ENCODE measurements around the gene CENPA.
A peak's percentile ranks its signal among the peaks of the same experiment; 100 is the strongest.
"Not testable (repeated sequence)": the region's sequence is repeated elsewhere in the genome, so short reads cannot be mapped to it uniquely, and the experiment has no call there.

CENPA gene

GRCh38 chr2:26785431-26786206 is at the start of gene CENPA:
Gene CENPA, plus strand, starts transcription at chr2:26786056. Its CDS starts 141 bp downstream, at chr2:26786197.
- peak; percentile 97 for DNase-seq (ENCODE audit: low spot score)

- no peak for DNase-seq (ENCODE audit: low spot score)
Observed at GRCh38 chr2:26737221-26737620, 48.6 kb upstream of the CENPA start.

DNA sequence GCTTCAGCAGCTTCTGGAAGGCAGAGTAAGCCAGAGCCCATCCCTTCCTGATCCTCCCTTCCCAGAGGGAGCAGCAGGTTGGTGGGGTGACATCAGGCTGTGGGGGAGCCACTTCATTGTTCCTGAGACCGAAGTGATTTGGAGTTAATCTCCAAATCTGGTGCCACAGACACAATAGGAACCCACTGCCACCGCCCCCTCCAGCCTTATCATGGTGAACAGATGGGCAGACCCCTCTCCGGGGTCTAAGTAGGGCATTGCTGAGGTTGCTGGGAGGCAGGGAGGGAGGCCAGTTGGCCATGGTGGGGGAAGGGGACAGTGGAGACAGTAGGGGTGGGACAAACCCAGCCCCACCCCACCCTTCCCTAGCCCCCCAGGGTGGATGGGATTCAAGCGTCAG is 47.4 kb upstream of the CENPA start:
- no peak for DNase-seq (ENCODE audit: low spot score)

DNA sequence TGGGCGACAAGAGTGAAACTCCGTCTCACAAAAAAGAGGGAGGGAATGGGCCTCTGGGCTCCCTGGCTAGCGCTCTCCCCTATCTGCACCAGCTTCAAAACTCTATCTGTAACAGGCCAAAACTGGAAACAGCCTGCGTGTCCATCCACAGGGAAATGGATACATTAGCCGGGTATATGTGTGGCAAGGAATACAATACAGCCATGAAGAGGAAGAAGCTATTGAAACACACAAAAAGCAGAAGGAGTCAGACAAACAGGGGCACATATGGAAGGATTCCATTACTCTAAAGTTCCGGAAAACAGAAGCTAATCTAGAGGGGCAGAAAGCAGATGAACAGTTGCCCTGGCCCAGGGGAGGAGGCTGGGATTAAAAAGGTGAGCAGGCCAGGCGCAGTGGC is 46.3 kb upstream of the CENPA start:
- no peak for DNase-seq (ENCODE audit: low spot score)

- no peak for DNase-seq (ENCODE audit: low spot score)
Observed at GRCh38 chr2:26740346-26740745, 45.5 kb upstream of the CENPA start.

GRCh38 chr2:26740890-26741302 is 45.0 kb upstream of the CENPA start:
- no peak for DNase-seq (ENCODE audit: low spot score)

DNA sequence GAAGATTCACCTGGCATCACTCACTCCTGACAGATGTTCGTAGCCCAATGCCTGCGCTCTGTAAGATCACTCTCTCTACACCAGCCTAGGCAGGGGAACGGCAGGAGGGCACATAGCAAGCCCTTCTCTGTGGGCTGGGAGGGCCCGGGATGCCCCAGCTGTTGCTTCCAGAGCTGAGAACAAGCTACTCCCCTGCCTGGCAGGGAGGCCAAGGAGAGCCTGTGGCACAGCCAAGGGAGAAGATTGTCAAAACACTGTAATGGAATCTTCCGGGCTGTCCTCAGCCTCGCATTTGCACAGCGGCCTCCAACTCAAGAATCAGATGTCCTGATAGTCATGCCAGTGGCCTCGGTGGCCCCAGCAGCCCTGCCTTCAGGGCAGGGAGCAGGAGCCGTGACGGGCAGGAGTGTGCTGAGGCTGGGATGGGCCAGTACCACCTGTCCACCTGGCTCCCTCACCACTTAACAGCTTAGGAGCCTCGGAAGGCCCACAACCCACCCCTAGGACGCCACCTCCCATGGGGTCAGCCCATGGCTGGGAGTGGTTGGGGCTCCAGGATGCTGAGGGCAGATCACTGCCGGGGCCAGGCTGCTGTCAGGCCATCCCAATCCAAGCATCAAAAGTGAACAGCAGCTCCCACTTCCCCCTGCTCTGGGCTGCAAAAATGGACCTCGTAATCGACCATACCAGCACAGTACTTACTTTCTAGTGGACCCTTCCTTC is 43.6 kb upstream of the CENPA start:
- no peak for DNase-seq (ENCODE audit: low spot score)

DNA sequence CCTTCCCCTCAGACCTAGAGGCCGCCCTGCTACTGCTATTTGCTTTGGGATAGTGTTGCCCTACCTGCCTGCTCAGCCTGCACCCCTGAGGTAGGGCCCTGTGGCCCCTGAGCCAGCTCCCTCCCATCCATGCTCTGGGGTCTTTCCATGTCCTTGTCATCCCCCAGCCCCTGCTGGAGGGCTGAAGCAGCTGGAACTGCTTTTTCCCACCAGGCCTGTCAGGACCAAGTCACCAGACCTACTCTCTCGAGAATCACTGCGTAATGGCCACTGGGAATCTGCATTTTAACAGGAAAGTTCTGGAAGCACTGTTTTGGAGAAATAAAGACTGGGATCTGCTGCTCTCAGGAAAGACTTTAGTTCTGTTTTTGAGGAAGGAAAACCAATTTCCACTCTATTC is 42.0 kb upstream of the CENPA start:
- DNase-seq (ENCODE audit: low spot score): no peak

DNA sequence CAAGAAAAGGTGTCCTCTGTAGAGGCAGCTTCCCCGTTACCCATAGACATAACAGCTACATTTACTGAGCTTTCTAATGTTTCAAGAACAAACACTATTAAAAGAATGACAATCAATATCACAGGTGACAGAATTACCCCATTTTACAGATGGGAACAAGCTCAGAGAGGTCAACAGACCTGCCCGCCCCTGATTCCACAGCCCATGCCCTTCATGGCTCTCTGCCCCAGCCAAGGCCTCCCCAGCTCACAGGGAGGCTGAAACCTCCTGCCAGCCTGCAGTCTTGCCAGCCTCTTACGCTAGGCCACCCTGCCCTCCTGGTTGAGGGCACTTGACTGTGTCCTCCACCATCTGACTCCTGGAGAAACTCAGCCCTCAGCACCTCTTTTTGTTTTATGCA is 40.9 kb upstream of the CENPA start:
- no peak for DNase-seq (ENCODE audit: low spot score)

DNA sequence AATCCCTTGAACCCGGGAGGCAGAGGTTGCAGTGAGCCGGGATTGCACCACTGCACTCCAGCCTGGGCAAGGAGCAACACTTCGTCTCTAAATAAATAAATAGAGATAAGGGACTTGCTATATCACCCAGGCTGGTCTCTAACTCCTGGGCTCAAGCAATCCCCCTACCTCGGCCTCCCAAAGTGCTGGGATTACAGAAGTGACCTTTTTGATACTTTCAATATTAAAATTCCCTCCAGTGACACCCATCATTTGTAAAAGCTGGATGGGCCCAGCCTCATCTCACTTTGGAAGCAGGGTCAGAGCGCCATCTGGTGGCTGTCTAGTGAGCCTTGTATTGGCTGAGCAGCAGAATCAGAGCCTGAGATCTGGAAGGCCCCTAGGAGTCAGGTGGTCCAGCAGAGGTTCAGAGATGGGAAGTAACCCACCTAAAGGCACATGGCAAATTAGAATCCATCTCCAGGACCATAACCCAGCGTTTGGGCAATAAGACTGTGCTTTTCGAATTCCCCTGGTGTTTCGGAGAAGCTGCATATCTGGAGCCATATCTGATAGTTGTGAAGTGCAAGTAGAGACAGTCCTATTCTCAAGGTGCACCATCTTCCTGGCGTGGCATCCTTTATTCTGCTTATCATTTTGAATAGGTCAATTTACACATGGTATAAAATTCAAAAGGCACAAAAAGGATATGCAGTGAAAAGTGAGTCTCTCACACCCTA is 40.1 kb upstream of the CENPA start:
- peak; percentile 74 for DNase-seq (ENCODE audit: low spot score)

DNA sequence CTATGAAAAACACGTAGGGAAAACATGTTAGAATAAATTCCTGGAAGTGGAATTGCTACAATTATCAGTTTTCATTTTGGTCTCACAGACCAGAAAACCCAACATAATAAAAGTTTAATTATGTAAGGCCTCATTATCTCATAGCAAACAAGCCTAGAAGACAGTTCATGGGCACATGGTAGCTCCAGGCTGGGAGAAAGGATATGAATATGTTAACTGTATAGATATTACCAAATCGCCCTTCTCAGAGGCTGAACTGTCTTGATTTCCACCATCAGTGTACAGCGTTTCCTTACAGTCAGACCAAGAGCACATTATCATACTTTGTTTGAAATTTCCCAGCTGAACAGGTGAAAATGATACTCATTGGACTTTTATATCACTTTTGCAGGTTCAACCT is 38.9 kb upstream of the CENPA start:
- DNase-seq (ENCODE audit: low spot score): no peak

DNA sequence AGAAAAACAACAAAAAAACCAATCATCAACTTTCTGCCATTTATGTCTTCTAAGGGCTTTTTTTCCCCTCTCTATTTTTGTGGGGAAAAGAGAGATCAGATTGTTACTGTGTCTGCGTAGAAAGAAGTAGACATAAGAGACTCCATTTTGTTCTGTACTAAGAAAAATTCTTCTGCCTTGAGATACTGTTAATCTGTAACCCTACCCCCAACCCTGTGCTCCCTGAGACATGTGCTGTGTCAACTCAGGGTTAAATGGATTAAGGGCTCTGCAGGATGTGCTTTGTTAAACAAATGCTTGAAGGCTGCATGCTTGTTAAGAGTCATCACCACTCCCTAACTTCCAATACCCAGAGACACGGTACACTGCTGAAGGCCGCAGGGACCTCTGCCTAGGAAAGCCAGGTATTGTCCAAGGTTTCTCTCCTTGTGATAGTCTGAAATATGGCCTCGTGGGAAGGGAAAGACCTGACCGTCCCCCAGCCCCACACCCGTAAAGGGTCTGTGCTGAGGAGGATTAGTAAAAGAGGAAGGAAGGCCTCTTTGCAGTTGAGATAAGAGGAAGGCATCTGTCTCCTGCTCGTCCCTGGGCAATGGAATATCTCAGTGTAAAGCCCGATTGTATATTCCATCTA is 36.0 kb upstream of the CENPA start:
- not testable (repeated sequence) for DNase-seq (ENCODE audit: low spot score)

GRCh38 chr2:26750467-26750866 is 35.4 kb upstream of the CENPA start:
- not testable (repeated sequence) for DNase-seq (ENCODE audit: low spot score)

- no peak for DNase-seq (ENCODE audit: low spot score)
Observed at GRCh38 chr2:26752656-26753055, 33.2 kb upstream of the CENPA start.

DNA sequence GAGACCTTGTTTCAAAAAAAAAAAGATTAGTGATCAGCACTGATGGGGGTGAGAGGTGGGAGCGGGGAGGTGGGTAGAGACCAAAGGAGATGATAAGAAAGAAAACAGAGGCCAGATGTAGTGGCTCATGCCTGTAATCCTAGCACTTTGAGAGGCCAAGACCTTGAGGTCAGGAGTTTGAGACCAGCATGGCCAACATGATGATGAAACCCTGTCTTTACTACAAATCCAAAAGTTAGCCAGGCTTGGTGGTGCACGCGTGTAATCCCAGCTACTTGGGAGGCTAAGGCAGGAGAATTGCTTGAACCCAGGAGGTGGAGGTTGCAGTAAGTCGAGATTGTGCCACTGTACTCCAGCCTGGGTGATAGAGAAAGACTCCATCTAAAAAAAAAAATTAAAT is 31.3 kb upstream of the CENPA start:
- DNase-seq (ENCODE audit: low spot score): no peak

DNA sequence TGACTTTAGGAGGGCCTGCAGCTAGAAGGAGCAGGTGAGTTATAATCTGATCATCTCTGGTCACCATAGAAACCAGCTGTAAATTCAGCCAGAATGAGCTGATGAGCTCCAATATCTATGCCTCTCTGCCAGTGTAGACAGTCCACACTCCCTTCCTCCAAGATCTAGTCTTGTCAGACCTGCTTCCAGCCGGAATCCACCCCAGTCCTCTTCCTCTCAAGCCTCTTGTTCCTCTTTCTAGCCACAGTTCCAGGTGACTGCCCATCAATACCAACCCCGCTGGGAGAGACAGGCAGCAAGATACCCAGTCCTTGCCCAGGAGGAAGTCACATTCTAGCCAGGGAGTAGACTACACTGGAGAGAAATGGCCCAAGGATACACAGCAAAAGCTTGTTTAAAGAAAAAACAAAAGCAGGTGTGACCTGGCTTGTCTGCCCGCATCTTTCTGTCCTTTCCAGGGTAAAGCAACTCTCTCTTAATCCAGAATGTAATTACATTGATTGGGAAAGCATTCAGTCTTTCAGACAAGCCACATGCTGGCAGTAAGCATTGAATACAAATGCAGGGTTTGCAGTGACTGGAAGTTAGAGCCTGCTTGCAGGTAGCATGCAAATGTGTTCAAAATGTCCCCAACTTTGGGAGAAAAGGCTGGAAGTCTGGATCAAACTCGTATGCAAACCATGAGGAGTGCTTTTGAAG is 30.7 kb upstream of the CENPA start:
- no peak for DNase-seq (ENCODE audit: low spot score)

DNA sequence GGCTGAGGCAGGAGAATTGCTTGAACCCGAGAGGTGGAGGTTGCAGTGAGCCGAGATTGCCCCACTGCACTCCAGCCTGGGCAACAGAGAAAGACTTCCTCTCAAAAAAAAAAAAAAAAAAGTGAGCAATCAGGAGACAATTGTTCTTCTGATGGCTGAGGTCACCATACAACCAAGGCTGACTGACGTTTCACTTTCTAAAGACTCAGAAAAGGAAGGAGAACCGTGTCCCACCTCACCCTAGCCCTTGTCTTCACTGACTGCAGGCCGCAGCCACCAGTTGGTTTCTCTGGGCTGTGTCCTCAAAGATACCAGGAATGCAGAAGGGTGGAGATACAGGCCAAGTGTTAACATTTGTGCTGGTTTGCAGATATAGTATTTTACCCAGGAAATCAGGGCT is 29.5 kb upstream of the CENPA start:
- DNase-seq (ENCODE audit: low spot score): no peak

GRCh38 chr2:26757873-26758789 is 27.7 kb upstream of the CENPA start:
- peak; percentile 85 for DNase-seq (ENCODE audit: low spot score)

GRCh38 chr2:26758790-26759321 is 27.0 kb upstream of the CENPA start:
- no peak for DNase-seq (ENCODE audit: low spot score)

GRCh38 chr2:26759845-26760244 is 26.0 kb upstream of the CENPA start:
- no peak for DNase-seq (ENCODE audit: low spot score)
